Activated naive CD4-positive, alpha-beta T cell treated with anti-CD3 and anti-CD28 coated beads for 36 hours (primary cell): Measurements from ENCODE around the gene XRCC5. TPM values are rescaled to one million over a fixed set of nuclear protein-coding genes. Genes with fewer than 3 reads are reported as not detected.

Source experiments
- CTCF ChIA-PET: fragments of 350-600 bp; sonication (Branson Sonifier 250); formaldehyde crosslinking; loops from one replicate; lab custom pipeline; 2021; ENCODE audit warnings: antibody characterized with exemption; lab: Charles Lee
- DNase-seq: peaks from one replicate; pipeline ENCODE4 v3.0.0-alpha.2; 2020
- H3K27ac Mint-ChIP-seq: one replicate; pipeline ENCODE4 v1.8.0; 2021; ENCODE audit warnings: mild to moderate bottlenecking, mixed read lengths
- H3K27me3 Mint-ChIP-seq: one replicate; pipeline ENCODE4 v1.8.0; 2021; ENCODE audit warnings: low read depth, mixed read lengths
- H3K36me3 Mint-ChIP-seq: one replicate; pipeline ENCODE4 v1.8.0; 2021; ENCODE audit warnings: low read depth, mixed read lengths
- H3K4me1 Mint-ChIP-seq: one replicate; pipeline ENCODE4 v1.8.0; 2021; ENCODE audit warnings: low read depth, mixed read lengths
- H3K4me3 Mint-ChIP-seq: one replicate; pipeline ENCODE4 v1.8.0; 2021; ENCODE audit warnings: mild to moderate bottlenecking, moderate library complexity, mixed read lengths
- H3K9me3 Mint-ChIP-seq: one replicate; pipeline ENCODE4 v1.8.0; 2021; ENCODE audit warnings: mixed read lengths
- intact Hi-C: fragments of 100-400 bp; cut with micrococcal nuclease; formaldehyde crosslinking; loops from one replicate; pipeline ENCODE4 v1.15.1; 2023
- total RNA-seq, 2 experiments: library from RNA; stranded (reverse); gene quantifications; one replicate each; pipeline ENCODE4 v1.2.3, GENCODE V29; 2021

Gene XRCC5
- total RNA-seq, 2 experiments from 2014 or later: 486 to 495 TPM

GRCh38 chr2:216188559-216188850, 79.4 kb downstream of the XRCC5 start:
- H3K4me1 Mint-ChIP-seq: peaks cover 61% of the 10 kb centered on the region
- no peaks in the 10 kb centered on the region for H3K27me3 Mint-ChIP-seq
- peak overlapping the region; percentile 1 for H3K27ac Mint-ChIP-seq
- intact Hi-C loops: no loop called here
- H3K4me3 Mint-ChIP-seq: no peak overlapping the region
- DNase-seq: no peak
- peaks cover 36% of the 10 kb centered on the region for H3K36me3 Mint-ChIP-seq
- H3K9me3 Mint-ChIP-seq: no peaks in the 10 kb centered on the region
- CTCF ChIA-PET: interaction anchor here (0.9 kb wide), 1 partner anchor 34 kb away, joined by 4 read pairs; no protein-coding TSS in a partner anchor

GRCh38 chr2:216188956-216189355, 79.8 kb downstream of the XRCC5 start:
- no peak for DNase-seq
- Mint-ChIP-seq H3K36me3 (peaks cover 36% of the 10 kb centered on the region), H3K27me3 (no peaks in the 10 kb centered on the region), H3K9me3 (no peaks in the 10 kb centered on the region), H3K4me1 (peaks cover 62% of the 10 kb centered on the region), H3K4me3 (no peak overlapping the region), H3K27ac (peak overlapping the region; percentile 50)
- CTCF ChIA-PET: interaction anchor here (0.5 kb wide), 1 partner anchor 1963 kb away, joined by 4 read pairs; no protein-coding TSS in a partner anchor
- intact Hi-C loops: no loop called here

DNA sequence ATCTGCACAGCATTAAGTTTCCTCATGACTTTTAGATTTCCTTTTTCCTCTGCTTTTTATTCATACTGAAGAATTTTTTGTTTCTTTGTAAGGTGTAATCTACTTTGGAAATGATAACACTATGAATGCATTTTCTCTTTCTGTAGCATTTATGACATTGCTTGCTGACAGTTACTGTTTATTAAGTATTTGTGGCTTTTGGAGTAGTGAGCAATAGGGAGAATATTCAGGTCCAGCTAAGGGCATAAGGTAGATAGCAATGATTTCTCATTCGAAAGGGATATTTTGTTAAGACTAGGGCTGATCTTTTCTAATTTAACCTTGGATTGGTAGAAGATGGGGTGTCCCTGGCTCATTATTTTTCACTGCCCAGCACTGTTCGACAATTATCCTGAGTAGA, 80.3 kb downstream of the XRCC5 start:
- Mint-ChIP-seq H3K27me3 (no peaks in the 10 kb centered on the region), H3K27ac (peak overlapping the region; percentile 50), H3K4me1 (peaks cover 66% of the 10 kb centered on the region), H3K36me3 (peaks cover 40% of the 10 kb centered on the region), H3K4me3 (no peak overlapping the region), H3K9me3 (no peaks in the 10 kb centered on the region)
- CTCF ChIA-PET: interaction anchor here (0.5 kb wide), 1 partner anchor 1962 kb away, joined by 4 read pairs; no protein-coding TSS in a partner anchor
- no peak for DNase-seq
- intact Hi-C loops: no loop called here

DNA sequence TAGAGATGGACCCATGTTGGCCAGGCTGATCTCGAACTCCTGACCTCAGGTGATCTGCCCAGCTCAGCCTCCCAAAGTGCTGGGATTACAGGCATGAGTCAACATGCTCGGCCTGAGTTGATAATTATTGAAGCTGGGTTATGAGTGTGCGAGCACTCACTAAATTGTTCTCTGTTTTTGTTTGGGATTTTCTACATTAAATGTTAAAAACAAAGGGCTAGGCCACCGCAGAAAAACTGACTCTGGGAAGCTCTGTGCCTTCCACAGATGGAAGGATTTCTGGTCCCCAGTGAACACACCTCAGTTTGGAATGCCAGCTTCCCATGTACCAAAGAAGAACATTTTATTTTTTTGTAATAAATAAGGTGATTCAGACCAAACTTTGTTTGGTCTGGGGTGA, 83.0 kb downstream of the XRCC5 start:
- Mint-ChIP-seq H3K9me3 (no peaks in the 10 kb centered on the region), H3K27me3 (no peaks in the 10 kb centered on the region), H3K27ac (no peak overlapping the region), H3K4me3 (no peak overlapping the region), H3K4me1 (peaks cover 64% of the 10 kb centered on the region), H3K36me3 (peaks cover 53% of the 10 kb centered on the region)
- intact Hi-C loops: no loop called here
- DNase-seq: no peak
- CTCF ChIA-PET: interaction anchor here (1.1 kb wide), 1 partner anchor 160 kb away, joined by 4 read pairs; no protein-coding TSS in a partner anchor

- Mint-ChIP-seq H3K27ac (no peak overlapping the region), H3K4me3 (no peak overlapping the region), H3K4me1 (peaks cover 61% of the 10 kb centered on the region), H3K36me3 (peaks cover 57% of the 10 kb centered on the region), H3K9me3 (no peaks in the 10 kb centered on the region), H3K27me3 (no peaks in the 10 kb centered on the region)
- CTCF ChIA-PET: no interaction called here
- intact Hi-C loops: no loop called here
- no peak for DNase-seq
Measured at GRCh38 chr2:216192931-216193330, 83.8 kb downstream of the XRCC5 start.

- no peak for DNase-seq
- Mint-ChIP-seq H3K36me3 (peaks cover 63% of the 10 kb centered on the region), H3K4me3 (no peak overlapping the region), H3K9me3 (no peaks in the 10 kb centered on the region), H3K27me3 (no peaks in the 10 kb centered on the region), H3K4me1 (peaks cover 57% of the 10 kb centered on the region), H3K27ac (peak overlapping the region; percentile 80)
- intact Hi-C loops: loop anchor here (1.0 to 2.0 kb wide), 2 partner anchors 61 to 74 kb away; no protein-coding TSS in a partner anchor
- CTCF ChIA-PET: no interaction called here
Measured at GRCh38 chr2:216194013-216194412, 84.9 kb downstream of the XRCC5 start.

DNA sequence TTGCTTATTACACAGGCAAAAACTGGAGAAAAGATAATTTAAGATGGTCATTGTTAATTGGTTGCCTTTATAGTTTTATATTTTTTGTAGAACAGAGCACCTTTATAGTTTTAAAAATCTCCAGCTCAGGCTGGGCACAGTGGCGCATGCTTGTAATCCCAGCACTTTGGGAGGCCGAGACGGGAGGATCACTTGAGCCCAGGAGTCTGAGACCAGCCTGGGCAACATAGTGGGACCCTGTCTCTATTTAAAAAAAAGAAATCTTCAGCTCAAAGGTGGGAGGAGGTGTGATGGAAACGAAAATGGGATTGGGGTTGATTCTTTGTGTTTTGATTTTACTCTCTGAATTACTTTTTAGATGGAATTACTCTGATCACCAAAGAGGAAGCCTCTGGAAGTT, 85.4 kb downstream of the XRCC5 start:
- Mint-ChIP-seq H3K27ac (peak overlapping the region; percentile 80), H3K36me3 (peaks cover 62% of the 10 kb centered on the region), H3K9me3 (no peaks in the 10 kb centered on the region), H3K27me3 (no peaks in the 10 kb centered on the region), H3K4me3 (peak overlapping the region; percentile 7), H3K4me1 (peaks cover 55% of the 10 kb centered on the region)
- intact Hi-C loops: loop anchor here (1.0 to 2.0 kb wide), 2 partner anchors 62 to 74 kb away; no protein-coding TSS in a partner anchor
- CTCF ChIA-PET: interaction anchor here (0.6 to 1.6 kb wide), 3 partner anchors 11 to 153 kb away, joined by 3 to 7 read pairs (median 3); no protein-coding TSS in a partner anchor
- DNase-seq: no peak

GRCh38 chr2:216195565-216196029, 86.4 kb downstream of the XRCC5 start:
- Mint-ChIP-seq H3K36me3 (peaks cover 63% of the 10 kb centered on the region), H3K9me3 (no peaks in the 10 kb centered on the region), H3K4me3 (no peak overlapping the region), H3K27me3 (no peaks in the 10 kb centered on the region), H3K27ac (peak overlapping the region; percentile 80), H3K4me1 (peaks cover 54% of the 10 kb centered on the region)
- CTCF ChIA-PET: interaction anchor here (0.7 to 1.6 kb wide), 5 partner anchors 10 to 162 kb away, joined by 3 to 7 read pairs (median 4); no protein-coding TSS in a partner anchor
- peak; percentile 61 for DNase-seq
- intact Hi-C loops: loop anchor here (1.0 to 2.0 kb wide), 10 partner anchors 11 to 217 kb away; partner anchors contain the start of gene SMARCAL1

DNA sequence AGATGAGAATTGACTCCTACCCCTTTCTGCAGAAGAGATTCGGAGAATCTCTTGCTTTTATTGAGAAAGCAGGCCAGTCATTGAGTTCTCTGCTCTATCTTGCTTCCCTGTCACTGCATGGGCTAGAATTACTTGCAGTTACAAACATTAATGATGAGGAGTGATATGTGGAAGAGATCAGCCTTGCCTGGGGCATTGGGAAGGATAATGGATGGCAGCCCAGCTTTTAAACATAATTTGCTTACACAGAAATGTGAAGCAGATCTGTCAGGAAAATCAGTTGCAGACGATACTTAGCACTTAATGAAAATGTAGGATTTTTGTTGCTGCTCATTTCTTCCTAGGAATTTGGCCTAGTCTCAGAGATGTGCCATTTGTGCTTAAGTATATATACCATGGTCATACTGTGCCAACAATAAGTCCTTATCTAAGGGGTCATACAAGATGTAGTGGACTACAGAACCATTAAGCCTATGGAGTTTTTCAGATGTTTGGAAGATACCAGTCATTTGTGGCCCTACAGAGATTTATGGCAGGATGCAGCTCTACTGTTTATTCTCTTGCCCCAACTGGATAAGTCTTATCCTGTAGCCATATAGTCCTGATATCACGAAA, 92.7 kb downstream of the XRCC5 start:
- Mint-ChIP-seq H3K4me3 (no peak overlapping the region), H3K27ac (peak overlapping the region; percentile 63), H3K36me3 (peaks cover 75% of the 10 kb centered on the region), H3K27me3 (no peaks in the 10 kb centered on the region), H3K4me1 (peaks cover 70% of the 10 kb centered on the region), H3K9me3 (no peaks in the 10 kb centered on the region)
- intact Hi-C loops: no loop called here
- DNase-seq: no peak
- CTCF ChIA-PET: no interaction called here

DNA sequence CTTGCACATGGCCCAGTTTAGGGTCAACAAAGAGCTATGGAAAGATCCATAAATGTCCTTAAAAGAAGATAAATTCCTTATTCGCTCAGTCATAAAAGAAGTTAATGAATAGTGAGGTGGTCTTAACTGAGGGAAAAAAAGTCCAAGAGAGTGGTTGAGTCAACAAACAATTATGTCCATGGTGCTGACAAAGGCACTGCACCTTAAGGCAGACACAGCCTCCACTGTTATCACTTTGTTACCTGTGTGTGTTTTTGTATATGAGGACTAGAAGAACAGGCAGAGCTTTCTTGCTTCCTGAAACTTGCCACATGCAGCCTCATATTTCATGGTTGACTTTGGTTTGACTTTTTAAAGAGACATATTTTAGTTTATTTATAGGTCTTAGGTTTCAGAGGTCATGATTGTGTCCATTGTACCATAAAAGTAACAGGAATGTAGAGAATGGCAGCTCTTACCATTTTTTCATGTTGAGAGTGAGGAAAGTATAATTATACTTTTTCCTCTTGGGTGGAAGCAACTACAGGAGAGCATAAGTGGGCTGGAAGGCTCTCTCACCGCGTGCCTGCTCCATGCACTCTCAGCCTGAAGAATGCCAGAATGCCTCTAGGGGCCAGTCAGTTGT, 93.6 kb downstream of the XRCC5 start:
- peak overlapping the region; percentile 59 for H3K27ac Mint-ChIP-seq
- peaks cover 75% of the 10 kb centered on the region for H3K36me3 Mint-ChIP-seq
- intact Hi-C loops: no loop called here
- CTCF ChIA-PET: no interaction called here
- DNase-seq: no peak
- no peaks in the 10 kb centered on the region for H3K27me3 Mint-ChIP-seq
- H3K4me3 Mint-ChIP-seq: no peak overlapping the region
- no peaks in the 10 kb centered on the region for H3K9me3 Mint-ChIP-seq
- H3K4me1 Mint-ChIP-seq: peaks cover 78% of the 10 kb centered on the region

DNA sequence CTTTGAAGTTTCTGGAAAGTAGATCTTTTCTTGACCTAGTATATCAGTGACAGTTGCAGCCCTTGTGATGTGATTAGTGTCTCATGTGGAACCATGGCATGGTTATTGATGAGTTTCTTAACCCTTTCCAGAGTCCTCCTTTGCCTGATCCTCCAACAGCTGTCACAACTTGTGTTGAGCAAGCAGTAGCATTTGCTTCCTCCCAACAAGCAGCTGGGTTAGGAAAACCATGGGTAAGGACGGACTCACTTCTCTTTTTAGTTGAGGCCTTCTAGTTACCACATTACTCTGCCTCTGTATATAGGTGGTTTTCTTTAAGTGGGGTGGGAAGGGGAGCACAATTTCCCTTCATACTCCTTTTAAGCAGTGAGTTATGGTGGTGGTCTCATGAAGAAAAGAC, 96.3 kb downstream of the XRCC5 start:
- CTCF ChIA-PET: interaction anchor here (1.8 kb wide), 1 partner anchor 10 kb away, joined by 7 read pairs; no protein-coding TSS in a partner anchor

GRCh38 chr2:216206041-216206703, 97.0 kb downstream of the XRCC5 start:
- H3K4me1 Mint-ChIP-seq: peaks cover 77% of the 10 kb centered on the region
- intact Hi-C loops: loop anchor here (1.0 to 5.0 kb wide), 13 partner anchors 11 to 1017 kb away; partner anchors contain the start of genes RPL37A, SMARCAL1 and XRCC5
- H3K27ac Mint-ChIP-seq: peak overlapping the region; percentile 93
- no peaks in the 10 kb centered on the region for H3K9me3 Mint-ChIP-seq
- H3K36me3 Mint-ChIP-seq: peaks cover 67% of the 10 kb centered on the region
- no peak overlapping the region for H3K4me3 Mint-ChIP-seq
- no peaks in the 10 kb centered on the region for H3K27me3 Mint-ChIP-seq
- DNase-seq: no peak
- CTCF ChIA-PET: interaction anchor here (1.8 kb wide), 1 partner anchor 11 kb away, joined by 7 read pairs; no protein-coding TSS in a partner anchor

More for the DNA sequence above, 96.3 kb downstream of the XRCC5 start:
- Mint-ChIP-seq H3K4me3 (no peak overlapping the region), H3K4me1 (peaks cover 78% of the 10 kb centered on the region), H3K36me3 (peaks cover 72% of the 10 kb centered on the region), H3K27ac (peak overlapping the region; percentile 93), H3K9me3 (no peaks in the 10 kb centered on the region), H3K27me3 (no peaks in the 10 kb centered on the region)
- intact Hi-C loops: loop anchor here (5.0 kb wide), 1 partner anchor 272 kb away; no protein-coding TSS in a partner anchor
- DNase-seq: no peak
